A549 treated with DMSO at 1 μM for 4 hours (cell line): Measurements from ENCODE around the gene COL27A1. TPM values are rescaled to one million over a fixed set of nuclear protein-coding genes. Genes with fewer than 3 reads are reported as not detected.

Source experiments
- total RNA-seq: library from RNA; stranded (reverse); fragments of 200-300 nt; extraction: Qiagen RNA extraction; gene quantifications from 5 replicates; pipeline ENCODE4 v1.2.3, GENCODE V29; 2022; ENCODE audit warnings: low read depth

Gene COL27A1
- 10.6 to 16.2 TPM (median 14.5 TPM) in 5 replicates for total RNA-seq

DNA sequence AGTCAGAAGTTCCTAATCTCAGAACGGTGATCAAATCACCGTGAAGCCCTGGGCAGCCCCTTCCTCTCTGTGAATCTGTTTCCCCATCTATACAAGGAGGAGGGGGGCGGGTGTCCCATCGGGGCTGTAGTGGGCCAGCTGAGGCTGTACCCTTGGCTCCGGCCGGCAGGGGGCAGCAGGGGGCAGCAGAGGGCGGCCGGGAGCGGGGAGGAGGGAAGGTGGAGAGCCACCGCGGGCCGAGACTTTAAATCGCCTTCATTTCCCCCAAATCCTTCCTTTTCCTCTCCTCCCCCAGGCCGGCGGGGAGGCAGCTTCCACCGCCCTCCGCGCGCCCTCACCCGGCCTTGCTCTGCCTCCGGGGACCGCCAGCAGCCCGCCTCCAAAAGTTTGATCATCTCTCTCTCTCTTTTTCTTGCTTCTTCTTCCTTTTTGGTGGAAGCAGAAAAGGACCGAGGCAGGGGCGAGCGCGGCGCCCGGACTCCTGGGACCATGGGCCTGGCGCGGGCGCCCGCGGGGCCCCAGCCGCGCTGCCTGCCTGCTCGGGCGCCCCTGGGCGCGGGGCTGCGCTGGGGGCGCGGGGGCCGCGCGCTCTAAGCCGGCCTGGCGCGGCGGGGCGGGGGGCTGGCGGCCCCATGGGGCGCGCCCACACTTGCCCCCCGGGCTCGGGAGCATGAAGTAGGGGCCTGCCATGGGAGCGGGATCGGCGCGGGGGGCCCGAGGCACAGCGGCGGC is at the start of gene COL27A1:
Gene COL27A1 (plus strand): TSS at position 275 of the 732 bp plus-strand sequence. CDS start 414 bp downstream, at position 689.

DNA sequence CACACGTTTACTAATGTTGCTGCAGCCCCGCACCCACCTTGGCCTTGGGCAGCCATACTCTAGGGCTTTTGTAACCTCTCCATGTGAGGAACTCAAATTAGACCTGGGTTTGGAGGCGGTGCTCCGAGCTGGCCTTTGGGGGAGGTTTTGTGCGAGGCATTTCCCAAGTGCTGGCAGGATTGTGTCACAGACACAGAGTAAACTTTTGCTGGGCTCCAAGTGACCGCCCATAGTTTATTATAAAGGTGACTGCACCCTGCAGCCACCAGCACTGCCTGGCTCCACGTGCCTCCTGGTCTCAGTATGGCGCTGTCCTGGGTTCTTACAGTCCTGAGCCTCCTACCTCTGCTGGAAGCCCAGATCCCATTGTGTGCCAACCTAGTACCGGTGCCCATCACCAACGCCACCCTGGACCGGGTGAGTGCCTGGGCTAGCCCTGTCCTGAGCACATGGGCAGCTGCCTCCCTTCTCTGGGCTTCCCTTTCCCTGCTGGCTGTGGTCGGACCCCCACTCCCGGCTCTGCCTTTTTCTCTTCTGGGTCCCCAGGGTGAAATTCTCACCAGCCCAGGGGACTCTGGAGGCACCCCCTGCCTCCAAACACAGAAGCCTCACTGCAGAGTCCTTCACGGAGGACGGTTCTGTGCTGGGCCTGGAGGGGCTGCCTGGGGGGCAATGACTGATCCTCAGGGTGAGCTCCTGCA is 167.6 kb downstream of the COL27A1 start, which contains the start of gene ORM1:
Gene ORM1 (plus strand): TSS at position 268 of the 701 bp plus-strand sequence. CDS start 36 bp downstream, at position 304.

DNA sequence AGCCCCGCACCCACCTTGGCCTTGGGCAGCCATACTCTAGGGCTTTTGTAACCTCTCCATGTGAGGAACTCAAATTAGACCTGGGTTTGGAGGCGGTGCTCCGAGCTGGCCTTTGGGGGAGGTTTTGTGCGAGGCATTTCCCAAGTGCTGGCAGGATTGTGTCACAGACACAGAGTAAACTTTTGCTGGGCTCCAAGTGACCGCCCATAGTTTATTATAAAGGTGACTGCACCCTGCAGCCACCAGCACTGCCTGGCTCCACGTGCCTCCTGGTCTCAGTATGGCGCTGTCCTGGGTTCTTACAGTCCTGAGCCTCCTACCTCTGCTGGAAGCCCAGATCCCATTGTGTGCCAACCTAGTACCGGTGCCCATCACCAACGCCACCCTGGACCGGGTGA is 174.3 kb downstream of the COL27A1 start, which contains the start of gene ORM2:
Gene ORM2 (plus strand): TSS at position 245 of the 398 bp plus-strand sequence. CDS start 36 bp downstream, at position 281.

Other genes with a start within 250 kb of the COL27A1 start
- 6.4 to 8.9 TPM (median 7.8 TPM) in 5 replicates for gene AMBP, start 77.2 kb upstream of the COL27A1 start, total RNA-seq
- 1.4 to 2.8 TPM (median 2.0 TPM) in 5 replicates for gene KIF12, start 56.2 kb upstream of the COL27A1 start, total RNA-seq
- gene ORM1, start 167.6 kb downstream of the COL27A1 start, total RNA-seq, result not detected in 5 replicates
- not detected in 5 replicates for gene ORM2, start 174.3 kb downstream of the COL27A1 start, total RNA-seq
- 4.0 to 4.6 TPM (median 4.3 TPM) in 5 replicates for gene AKNA, start 232.4 kb downstream of the COL27A1 start, total RNA-seq